SK-N-SH (cell line): Measurements from ENCODE around the gene SLC1A3.

Experiments
- TAF1 ChIP-seq: IDR thresholded peaks from 2 replicates; pipeline ENCODE4 v1.6.1; 2012; ENCODE audit warnings: low read depth, mild to moderate bottlenecking, low read length, moderate library complexity, borderline replicate concordance
- TF ChIP-seq, protein P1 (sequence below): fragments of 200-600 bp; sonication (generic); IDR thresholded peaks from 2 replicates; pipeline ENCODE4 v1.6.1; 2017; ENCODE audit warnings: antibody characterized with exemption, mild to moderate bottlenecking, moderate library complexity

DNA sequence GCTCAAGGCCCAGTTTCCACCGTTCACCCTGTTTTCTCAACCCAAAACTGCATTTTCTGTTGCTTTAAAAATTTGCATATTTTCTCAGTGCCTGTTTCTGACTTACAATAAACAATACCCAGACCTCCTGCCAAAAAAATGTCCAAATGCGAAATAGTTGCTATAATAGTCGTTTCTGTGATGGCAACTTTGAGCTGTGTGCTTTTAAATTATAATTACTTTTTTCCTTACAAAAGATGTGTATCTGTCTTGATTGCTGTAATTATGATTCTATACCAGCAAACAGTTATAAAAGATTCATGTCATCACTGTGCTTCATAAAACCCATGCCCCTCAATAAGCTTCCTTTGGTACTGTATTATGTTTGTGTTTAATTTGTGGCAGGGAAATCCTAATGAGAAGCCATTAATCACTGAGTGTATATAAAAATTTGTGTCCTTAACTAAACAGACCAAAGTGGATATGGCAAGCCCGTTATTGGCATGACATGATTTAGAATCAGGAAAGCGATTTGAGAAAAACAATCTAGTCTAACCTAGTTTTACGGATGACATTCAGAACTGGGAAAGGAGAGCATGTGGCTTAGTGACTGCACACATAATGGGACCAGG lies 5.4 kb upstream of the SLC1A3 start:
- TF ChIP-seq, protein P1, sequence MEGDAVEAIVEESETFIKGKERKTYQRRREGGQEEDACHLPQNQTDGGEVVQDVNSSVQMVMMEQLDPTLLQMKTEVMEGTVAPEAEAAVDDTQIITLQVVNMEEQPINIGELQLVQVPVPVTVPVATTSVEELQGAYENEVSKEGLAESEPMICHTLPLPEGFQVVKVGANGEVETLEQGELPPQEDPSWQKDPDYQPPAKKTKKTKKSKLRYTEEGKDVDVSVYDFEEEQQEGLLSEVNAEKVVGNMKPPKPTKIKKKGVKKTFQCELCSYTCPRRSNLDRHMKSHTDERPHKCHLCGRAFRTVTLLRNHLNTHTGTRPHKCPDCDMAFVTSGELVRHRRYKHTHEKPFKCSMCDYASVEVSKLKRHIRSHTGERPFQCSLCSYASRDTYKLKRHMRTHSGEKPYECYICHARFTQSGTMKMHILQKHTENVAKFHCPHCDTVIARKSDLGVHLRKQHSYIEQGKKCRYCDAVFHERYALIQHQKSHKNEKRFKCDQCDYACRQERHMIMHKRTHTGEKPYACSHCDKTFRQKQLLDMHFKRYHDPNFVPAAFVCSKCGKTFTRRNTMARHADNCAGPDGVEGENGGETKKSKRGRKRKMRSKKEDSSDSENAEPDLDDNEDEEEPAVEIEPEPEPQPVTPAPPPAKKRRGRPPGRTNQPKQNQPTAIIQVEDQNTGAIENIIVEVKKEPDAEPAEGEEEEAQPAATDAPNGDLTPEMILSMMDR: no peak
- TF ChIP-seq TAF1: no peak
